PC-9 (cell line): ENCODE measurements around the gene KCNIP1. TPM values are rescaled to one million over a fixed set of nuclear protein-coding genes. Genes with fewer than 3 reads are reported as not detected.

ENCODE experiments used
- BruUV-seq: library from RNA; stranded (reverse); fragments of 400-500 nt; replicated peaks from 2 replicates; lab custom pipeline; 2021; lab: Mats Ljungman, UMichigan
- CTCF ChIA-PET: fragments of 300-600 bp; sonication (Branson Sonifier 250); formaldehyde crosslinking; loops from one replicate; lab custom pipeline; 2022; ENCODE audit warnings: antibody characterized with exemption; lab: Charles Lee
- POLR2A ChIA-PET: fragments of 300-600 bp; sonication (Branson Sonifier 250); formaldehyde crosslinking; loops from one replicate; lab custom pipeline; 2022; ENCODE audit warnings: antibody characterized with exemption; ENCODE audit not compliant: unreplicated experiment; lab: Charles Lee
- DNase-seq, 2 experiments: peaks; one replicate each; pipeline versions ENCODE4 v3.0.0 to v3.0.0-alpha.2; 2015 to 2022; ENCODE audit warnings: mixed read lengths in 1 of 2
- H2AFZ ChIP-seq: fragments of 200-600 bp; sonication (generic); 2 replicates; pipeline ENCODE4 v1.8.1; 2017; ENCODE audit warnings: antibody characterized with exemption
- H3F3A ChIP-seq: fragments of 200-600 bp; sonication (generic); 2 replicates; pipeline ENCODE4 v1.8.1; 2017; ENCODE audit warnings: antibody characterized with exemption, mild to moderate bottlenecking, low read depth; ENCODE audit not compliant: insufficient read depth
- H3K27ac ChIP-seq: fragments of 200-600 bp; sonication (generic); 2 replicates; pipeline ENCODE4 v1.6.1; 2016; ENCODE audit warnings: mixed run types
- H3K27me3 ChIP-seq: fragments of 200-600 bp; sonication (generic); 2 replicates; pipeline ENCODE4 v1.6.1; 2016; ENCODE audit warnings: low read depth, mixed run types; ENCODE audit not compliant: insufficient read depth
- H3K36me3 ChIP-seq: fragments of 200-600 bp; sonication (generic); 2 replicates; pipeline ENCODE4 v1.6.1; 2016; ENCODE audit warnings: low read depth, mixed run types
- H3K4me1 ChIP-seq: fragments of 200-600 bp; sonication (generic); replicated peaks from 2 replicates; pipeline ENCODE4 v1.6.1; 2016; ENCODE audit warnings: mixed run types; ENCODE audit not compliant: insufficient read depth
- H3K4me2 ChIP-seq: fragments of 200-600 bp; sonication (generic); 2 replicates; pipeline ENCODE4 v1.6.1; 2017; ENCODE audit warnings: mixed run types
- H3K4me3 ChIP-seq: fragments of 200-600 bp; sonication (generic); 2 replicates; pipeline ENCODE4 v1.6.1; 2016; ENCODE audit warnings: mixed run types
- H3K79me2 ChIP-seq: fragments of 200-600 bp; sonication (generic); 2 replicates; pipeline ENCODE4 v1.6.1; 2017; ENCODE audit warnings: low read depth, mixed run types
- H3K9me2 ChIP-seq: fragments of 200-600 bp; sonication (generic); 2 replicates; pipeline ENCODE4 v1.8.1; 2017; ENCODE audit warnings: mild to moderate bottlenecking; ENCODE audit not compliant: insufficient read depth
- H3K9me3 ChIP-seq: fragments of 200-600 bp; sonication (generic); 2 replicates; pipeline ENCODE4 v1.8.1; 2016; ENCODE audit warnings: low read depth; ENCODE audit not compliant: insufficient read depth
- H4K20me1 ChIP-seq: fragments of 200-600 bp; sonication (generic); 2 replicates; pipeline ENCODE4 v1.8.1; 2017; ENCODE audit not compliant: insufficient read depth
- CTCF ChIP-seq: fragments of 200-600 bp; sonication (generic); conservative IDR thresholded peaks from 2 replicates; pipeline ENCODE4 v1.6.1; 2017; ENCODE audit warnings: mixed run types, antibody characterized with exemption, mild to moderate bottlenecking, moderate library complexity
- EZH2 ChIP-seq: fragments of 200-600 bp; sonication (generic); IDR thresholded peaks from 2 replicates; pipeline ENCODE4 v1.8.0; 2017; ENCODE audit warnings: antibody characterized with exemption, low read depth
- intact Hi-C: fragments of 100-400 bp; cut with micrococcal nuclease; formaldehyde crosslinking; loops from one replicate; pipeline ENCODE4 v1.10.0; 2022; ENCODE audit not compliant: unreplicated experiment
- total RNA-seq: library from RNA; stranded (reverse); gene quantifications from 2 replicates; pipeline ENCODE4 v1.2.3, GENCODE V29; 2021

KCNIP1 gene
- total RNA-seq, 1 experiment from 2014 or later, result not detected

- intact Hi-C loops, result no loop called here
- Histone ChIP-seq H3K9me2 (no peaks in the 10 kb centered on the region), H3K4me2 (no peak overlapping the region), H2AFZ (no peak overlapping the region), H3K27ac (no peak overlapping the region), H3K36me3 (no peaks in the 10 kb centered on the region), H3F3A (no peaks in the 10 kb centered on the region), H4K20me1 (no peaks in the 10 kb centered on the region), H3K4me3 (no peak overlapping the region), H3K79me2 (no peaks in the 10 kb centered on the region), H3K4me1 (no peaks in the 10 kb centered on the region), H3K9me3 (no peaks in the 10 kb centered on the region), H3K27me3 (peaks cover 39% of the 10 kb centered on the region)
- ChIA-PET CTCF (no interaction called here), POLR2A (no interaction called here)
- TF ChIP-seq CTCF, result no peak
- no peak for TF ChIP-seq EZH2
- no peak for DNase-seq
- BruUV-seq, result no TSS peak
Observed at GRCh38 chr5:170715141-170715540, 211.3 kb downstream of the KCNIP1 start.

GRCh38 chr5:170716396-170716795 lies 212.6 kb downstream of the KCNIP1 start:
- no peak for TF ChIP-seq CTCF
- no peak for TF ChIP-seq EZH2
- no peak for DNase-seq
- Histone ChIP-seq H4K20me1 (no peaks in the 10 kb centered on the region), H3K9me3 (no peaks in the 10 kb centered on the region), H3K4me2 (no peak overlapping the region), H3K9me2 (no peaks in the 10 kb centered on the region), H2AFZ (no peak overlapping the region), H3K4me1 (no peaks in the 10 kb centered on the region), H3F3A (no peaks in the 10 kb centered on the region), H3K36me3 (no peaks in the 10 kb centered on the region), H3K79me2 (no peaks in the 10 kb centered on the region), H3K27me3 (peaks cover 48% of the 10 kb centered on the region), H3K4me3 (no peak overlapping the region), H3K27ac (no peak overlapping the region)
- CTCF ChIA-PET, result no interaction called here
- POLR2A ChIA-PET, result no interaction called here
- intact Hi-C loops, result no loop called here
- BruUV-seq, result no TSS peak

- no peaks in the 10 kb centered on the region for H3K9me2 ChIP-seq
- intact Hi-C loops, result no loop called here
- H3F3A ChIP-seq, result no peaks in the 10 kb centered on the region
- DNase-seq, result no peak
- H3K27ac ChIP-seq, result no peak overlapping the region
- H3K9me3 ChIP-seq, result no peaks in the 10 kb centered on the region
- H3K4me2 ChIP-seq, result no peak overlapping the region
- no peaks in the 10 kb centered on the region for H3K36me3 ChIP-seq
- ChIA-PET CTCF (no interaction called here), POLR2A (no interaction called here)
- no peaks in the 10 kb centered on the region for H3K4me1 ChIP-seq
- no peaks in the 10 kb centered on the region for H3K79me2 ChIP-seq
- H3K27me3 ChIP-seq, result peaks cover 39% of the 10 kb centered on the region
- no peaks in the 10 kb centered on the region for H4K20me1 ChIP-seq
- no peak for TF ChIP-seq CTCF
- TF ChIP-seq EZH2, result no peak
- BruUV-seq, result no TSS peak
- no peak overlapping the region for H2AFZ ChIP-seq
- no peak overlapping the region for H3K4me3 ChIP-seq
Observed at GRCh38 chr5:170719551-170719950, 215.7 kb downstream of the KCNIP1 start.
